CD4-positive, alpha-beta T cell (primary cell): Measurements from ENCODE around the gene BCLAF1. TPM values are rescaled to one million over a fixed set of nuclear protein-coding genes. Genes with fewer than 3 reads are reported as not detected.

Source experiments
- ATAC-seq: fragments of 200-7000 bp; cut with Tn5 transposase; one replicate; pipeline ENCODE4 v1.10.0; 2022; ENCODE audit warnings: mild to moderate bottlenecking; ENCODE audit not compliant: poor library complexity
- CTCF ChIA-PET: fragments of 350-600 bp; sonication (Branson Sonifier 250); formaldehyde crosslinking; loops from one replicate; lab custom pipeline; 2021; ENCODE audit warnings: antibody characterized with exemption, inconsistent platforms; lab: Charles Lee
- POLR2A ChIA-PET: fragments of 350-600 bp; sonication (Branson Sonifier 250); formaldehyde crosslinking; loops from one replicate; lab custom pipeline; 2021; ENCODE audit warnings: antibody characterized with exemption, inconsistent platforms; lab: Charles Lee
- DNase-seq, 14 experiments: peaks; one replicate each; pipeline ENCODE4 v3.0.0-alpha.2; 2013 to 2020; ENCODE audit warnings: mixed read lengths in 2 of 14
- H3K27ac ChIP-seq, 2 donors: one replicate each; pipeline versions ENCODE4 v1.5.1 to v1.7.0; 2013; ENCODE audit warnings: low read length in 2 of 2, low read depth in 1 of 2, mild to moderate bottlenecking in 1 of 2
- H3K27me3 ChIP-seq, 2 experiments: 1 replicate in 1 of 2; 2 replicates in 1 of 2; pipeline versions ENCODE4 v1.6.1 to v1.7.0; 2013; ENCODE audit warnings: low read length in 2 of 2, control low read depth in 1 of 2, mild to moderate bottlenecking in 1 of 2, moderate library complexity in 1 of 2; ENCODE audit not compliant: insufficient read depth in 2 of 2, control insufficient read depth in 1 of 2
- H3K36me3 ChIP-seq: one replicate; pipeline ENCODE4 v1.6.1; 2013; ENCODE audit warnings: low read length, control low read depth; ENCODE audit not compliant: insufficient read depth
- H3K4me1 ChIP-seq: one replicate; pipeline ENCODE4 v1.6.1; 2013; ENCODE audit warnings: low read length, control low read depth; ENCODE audit not compliant: insufficient read depth
- H3K4me3 ChIP-seq: one replicate; pipeline ENCODE4 v1.5.1; 2013; ENCODE audit warnings: mild to moderate bottlenecking, low read length, moderate library complexity
- H3K9me3 ChIP-seq, 2 experiments: 1 replicate in 1 of 2; 2 replicates in 1 of 2; pipeline versions ENCODE4 v1.6.1 to v1.7.0; 2013; ENCODE audit warnings: low read length in 2 of 2, mild to moderate bottlenecking in 2 of 2, control low read depth in 1 of 2, moderate library complexity in 1 of 2; ENCODE audit not compliant: control insufficient read depth in 1 of 2, insufficient read depth in 1 of 2
- H3K27ac Mint-ChIP-seq: one replicate; pipeline ENCODE4 v1.8.0; 2020; ENCODE audit warnings: mixed read lengths
- H3K27me3 Mint-ChIP-seq: one replicate; pipeline ENCODE4 v1.8.0; 2021; ENCODE audit warnings: mixed read lengths
- H3K36me3 Mint-ChIP-seq: one replicate; pipeline ENCODE4 v1.8.0; 2021; ENCODE audit warnings: low read depth, mixed read lengths
- H3K4me1 Mint-ChIP-seq: one replicate; pipeline ENCODE4 v1.8.0; 2021; ENCODE audit warnings: low read depth, mixed read lengths
- H3K4me3 Mint-ChIP-seq: one replicate; pipeline ENCODE4 v1.8.0; 2020; ENCODE audit warnings: mild to moderate bottlenecking, mixed read lengths
- H3K9me3 Mint-ChIP-seq: one replicate; pipeline ENCODE4 v1.8.0; 2020; ENCODE audit warnings: mixed read lengths
- intact Hi-C, 2 experiments: fragments of 100-400 bp; cut with DNase I in 1 of 2; cut with micrococcal nuclease in 1 of 2; formaldehyde crosslinking; loops; one replicate each; pipeline versions ENCODE4 v1.15.1 to v1.9.0; 2023 to 2025; cut with DNase I, micrococcal nuclease
- total RNA-seq, 174 experiments: library from RNA in 2 of 174; stranded (reverse) in 2 of 174; gene quantifications; one replicate each; pipeline ENCODE4 v1.2.3 and lab custom pipeline; 2021 to 2026
- TF ChIP-seq, protein P1 (sequence below): fragments of 200-600 bp; IDR thresholded peaks from one replicate; pipeline ENCODE4 v1.8.0; 2022; ENCODE audit warnings: antibody characterized with exemption, mild to moderate bottlenecking

The BCLAF1 gene
- total RNA-seq, 2 experiments from 2014 or later = 484 to 501 TPM

DNA sequence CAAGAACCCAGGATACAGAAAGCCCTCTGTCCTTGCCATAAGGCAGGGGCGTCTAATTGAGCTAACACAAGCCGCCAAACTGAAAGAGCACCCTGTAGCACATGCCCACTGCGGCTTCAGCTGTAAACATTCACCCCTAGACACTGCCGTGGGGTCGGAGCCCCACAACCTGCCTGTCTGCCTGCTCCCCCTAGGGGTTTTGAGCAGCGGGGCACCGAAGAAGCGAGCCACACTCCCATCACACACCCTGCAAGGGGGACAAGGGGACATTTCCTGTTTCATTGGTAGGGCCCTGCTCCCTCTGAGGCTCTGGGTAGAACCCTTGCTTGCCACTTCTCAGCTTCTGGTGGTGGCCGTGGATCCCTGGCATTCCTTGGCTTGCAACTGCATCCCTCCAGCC lies 45.2 kb upstream of the BCLAF1 start:
- ATAC-seq (no peak), DNase-seq (no peak)
- TF ChIP-seq, protein P1, sequence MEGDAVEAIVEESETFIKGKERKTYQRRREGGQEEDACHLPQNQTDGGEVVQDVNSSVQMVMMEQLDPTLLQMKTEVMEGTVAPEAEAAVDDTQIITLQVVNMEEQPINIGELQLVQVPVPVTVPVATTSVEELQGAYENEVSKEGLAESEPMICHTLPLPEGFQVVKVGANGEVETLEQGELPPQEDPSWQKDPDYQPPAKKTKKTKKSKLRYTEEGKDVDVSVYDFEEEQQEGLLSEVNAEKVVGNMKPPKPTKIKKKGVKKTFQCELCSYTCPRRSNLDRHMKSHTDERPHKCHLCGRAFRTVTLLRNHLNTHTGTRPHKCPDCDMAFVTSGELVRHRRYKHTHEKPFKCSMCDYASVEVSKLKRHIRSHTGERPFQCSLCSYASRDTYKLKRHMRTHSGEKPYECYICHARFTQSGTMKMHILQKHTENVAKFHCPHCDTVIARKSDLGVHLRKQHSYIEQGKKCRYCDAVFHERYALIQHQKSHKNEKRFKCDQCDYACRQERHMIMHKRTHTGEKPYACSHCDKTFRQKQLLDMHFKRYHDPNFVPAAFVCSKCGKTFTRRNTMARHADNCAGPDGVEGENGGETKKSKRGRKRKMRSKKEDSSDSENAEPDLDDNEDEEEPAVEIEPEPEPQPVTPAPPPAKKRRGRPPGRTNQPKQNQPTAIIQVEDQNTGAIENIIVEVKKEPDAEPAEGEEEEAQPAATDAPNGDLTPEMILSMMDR = no peak
- H3K4me1 ChIP-seq = no peaks in the 10 kb centered on the region
- intact Hi-C loops = no loop called here
- POLR2A ChIA-PET = no interaction called here
- H3K4me3 ChIP-seq = no peak overlapping the region
- Mint-ChIP-seq H3K4me1 (no peaks in the 10 kb centered on the region), H3K4me3 (no peak overlapping the region), H3K27me3 (no peaks in the 10 kb centered on the region), H3K27ac (no peak overlapping the region), H3K36me3 (no peaks in the 10 kb centered on the region), H3K9me3 (no peaks in the 10 kb centered on the region)
- CTCF ChIA-PET = no interaction called here
- H3K9me3 ChIP-seq = no peaks in the 10 kb centered on the region
- H3K27ac ChIP-seq = no peak overlapping the region
- H3K36me3 ChIP-seq = no peaks in the 10 kb centered on the region
- peaks cover 0 to 3% of the 10 kb centered on the region in 2 experiments for H3K27me3 ChIP-seq

DNA sequence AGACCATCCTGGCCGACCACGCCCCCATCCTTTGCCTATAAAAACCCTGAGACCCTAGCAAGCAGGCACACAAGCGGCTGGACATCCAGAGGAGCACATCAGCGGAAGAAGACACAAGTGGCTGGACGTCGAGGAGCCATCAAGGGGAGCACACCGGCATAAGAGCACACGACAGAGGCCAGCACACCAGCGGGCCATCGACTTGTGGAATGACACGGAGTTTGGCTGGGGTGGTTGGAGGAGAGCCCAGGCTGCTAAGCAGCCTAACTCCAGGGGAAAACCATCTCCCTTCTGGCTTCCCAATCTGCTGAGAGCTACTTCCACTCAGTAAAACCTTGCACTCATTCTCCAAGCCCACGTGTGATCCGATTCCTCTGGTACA lies 44.8 kb upstream of the BCLAF1 start:
- H3K9me3 Mint-ChIP-seq = no peaks in the 10 kb centered on the region

DNA sequence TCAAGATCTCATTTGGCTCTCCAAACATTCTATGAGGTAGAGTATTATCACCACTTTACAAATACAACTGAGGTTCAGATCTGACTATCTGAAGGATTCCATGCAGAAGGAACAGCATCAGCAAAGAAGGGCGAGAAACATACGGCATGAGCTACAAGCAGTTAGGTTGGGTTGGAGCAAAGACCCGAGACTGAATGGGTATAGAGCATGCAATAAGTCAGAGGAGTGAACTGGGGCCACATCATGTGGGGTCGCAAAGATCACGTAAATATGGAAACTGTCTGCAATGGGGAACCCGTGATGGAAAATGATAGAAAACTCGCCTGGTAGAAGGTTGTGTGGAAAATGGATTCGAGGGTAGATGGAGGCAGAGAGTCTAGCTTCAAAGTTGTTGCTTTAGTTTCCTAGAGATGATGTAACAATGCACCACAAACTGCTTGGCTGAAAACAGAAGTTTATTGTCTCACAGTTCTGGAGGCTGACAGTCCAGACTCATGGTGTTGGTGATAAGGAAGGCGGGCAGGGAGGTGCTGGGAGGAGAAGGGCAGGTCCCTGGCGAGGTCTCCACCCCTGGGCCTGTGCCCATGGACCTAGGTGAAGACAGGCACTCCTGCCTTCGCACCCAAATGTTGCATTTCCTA lies 44.3 kb upstream of the BCLAF1 start:
- no peaks in the 10 kb centered on the region for H3K27me3 Mint-ChIP-seq
- intact Hi-C loops = no loop called here
- no peaks in the 10 kb centered on the region for H3K4me1 ChIP-seq
- H3K27ac Mint-ChIP-seq = no peak overlapping the region
- no peak overlapping the region for H3K4me3 Mint-ChIP-seq
- TF ChIP-seq, protein P1 = no peak
- DNase-seq (no peak), ATAC-seq (no peak)
- ChIA-PET CTCF (no interaction called here), POLR2A (no interaction called here)
- no peaks in the 10 kb centered on the region for H3K36me3 Mint-ChIP-seq
- H3K4me3 ChIP-seq = no peak overlapping the region
- H3K4me1 Mint-ChIP-seq = no peaks in the 10 kb centered on the region
- H3K27ac ChIP-seq = no peak overlapping the region
- peaks cover 0 to 3% of the 10 kb centered on the region in 2 experiments for H3K27me3 ChIP-seq
- no peaks in the 10 kb centered on the region for H3K9me3 Mint-ChIP-seq
- H3K9me3 ChIP-seq = no peaks in the 10 kb centered on the region
- no peaks in the 10 kb centered on the region for H3K36me3 ChIP-seq

More for the DNA sequence above, 44.8 kb upstream of the BCLAF1 start:
- Histone ChIP-seq H3K9me3 (no peaks in the 10 kb centered on the region), H3K36me3 (no peaks in the 10 kb centered on the region), H3K4me1 (no peaks in the 10 kb centered on the region), H3K4me3 (no peak overlapping the region), H3K27ac (no peak overlapping the region), H3K27me3 (peaks cover 0 to 3% of the 10 kb centered on the region in 2 experiments)
- no peaks in the 10 kb centered on the region for H3K4me1 Mint-ChIP-seq
- TF ChIP-seq, protein P1 = no peak
- no peaks in the 10 kb centered on the region for H3K36me3 Mint-ChIP-seq
- H3K4me3 Mint-ChIP-seq = no peak overlapping the region
- POLR2A ChIA-PET = no interaction called here
- no peaks in the 10 kb centered on the region for H3K27me3 Mint-ChIP-seq
- CTCF ChIA-PET = no interaction called here
- DNase-seq = no peak
- no peak overlapping the region for H3K27ac Mint-ChIP-seq
- no peak for ATAC-seq
- intact Hi-C loops = no loop called here
